ENCODE measurements around the gene ARHGEF17.

The ARHGEF17 gene

GRCh38 chr11:73311394-73311869, 3.4 kb downstream of the ARHGEF17 start:
- in situ Hi-C loops (cut with MboI; ENCODE audit: low sequenced_read_pairs) = no loop called here

- in situ Hi-C loops (cut with MboI; ENCODE audit: low sequenced_read_pairs) = no loop called here
These were observed 4.0 kb downstream of the ARHGEF17 start for GRCh38 chr11:73312036-73312435.

GRCh38 chr11:73312851-73313327, 4.8 kb downstream of the ARHGEF17 start:
- in situ Hi-C loops (cut with MboI; ENCODE audit: low sequenced_read_pairs) = no loop called here

GRCh38 chr11:73313652-73314051, 5.6 kb downstream of the ARHGEF17 start:
- in situ Hi-C loops (cut with MboI; ENCODE audit: low sequenced_read_pairs) = no loop called here

GRCh38 chr11:73314117-73314961, 6.3 kb downstream of the ARHGEF17 start:
- in situ Hi-C loops (cut with MboI; ENCODE audit: low sequenced_read_pairs) = no loop called here

- in situ Hi-C loops (cut with MboI; ENCODE audit: low sequenced_read_pairs) = no loop called here
These were observed 7.4 kb downstream of the ARHGEF17 start for GRCh38 chr11:73315293-73316020.

- in situ Hi-C loops (cut with MboI; ENCODE audit: low sequenced_read_pairs) = no loop called here
These were observed 8.3 kb downstream of the ARHGEF17 start for GRCh38 chr11:73316422-73316821.

- in situ Hi-C loops (cut with MboI; ENCODE audit: low sequenced_read_pairs) = no loop called here
These were observed 9.3 kb downstream of the ARHGEF17 start for GRCh38 chr11:73317373-73317772.

- in situ Hi-C loops (cut with MboI; ENCODE audit: low sequenced_read_pairs) = no loop called here
These were observed 9.7 kb downstream of the ARHGEF17 start for GRCh38 chr11:73317803-73318202.

GRCh38 chr11:73318501-73319011, 10.5 kb downstream of the ARHGEF17 start:
- in situ Hi-C loops (cut with MboI; ENCODE audit: low sequenced_read_pairs) = no loop called here

- in situ Hi-C loops (cut with MboI; ENCODE audit: low sequenced_read_pairs) = no loop called here
These were observed 12.9 kb downstream of the ARHGEF17 start for GRCh38 chr11:73320763-73321603.

GRCh38 chr11:73321604-73322381, 13.7 kb downstream of the ARHGEF17 start:
- in situ Hi-C loops (cut with MboI; ENCODE audit: low sequenced_read_pairs) = no loop called here

GRCh38 chr11:73322382-73323306, 14.6 kb downstream of the ARHGEF17 start:
- in situ Hi-C loops (cut with MboI; ENCODE audit: low sequenced_read_pairs) = no loop called here

GRCh38 chr11:73323464-73323863, 15.4 kb downstream of the ARHGEF17 start:
- in situ Hi-C loops (cut with MboI; ENCODE audit: low sequenced_read_pairs) = no loop called here

GRCh38 chr11:73324116-73324515, 16.0 kb downstream of the ARHGEF17 start:
- in situ Hi-C loops (cut with MboI; ENCODE audit: low sequenced_read_pairs) = no loop called here

GRCh38 chr11:73324665-73325035, 16.6 kb downstream of the ARHGEF17 start:
- in situ Hi-C loops (cut with MboI; ENCODE audit: low sequenced_read_pairs) = no loop called here

GRCh38 chr11:73325036-73325981, 17.2 kb downstream of the ARHGEF17 start:
- in situ Hi-C loops (cut with MboI; ENCODE audit: low sequenced_read_pairs) = no loop called here

Measured in HL-60/S4 treated with retinoic acid at 250 ng/mL for 4 days and 3 days (cell line).